HEK293 (cell line): ENCODE results near the gene EPHA2.

Source experiments
- CTCF ChIA-PET: fragments of 350-600 bp; formaldehyde crosslinking; extraction: SDS; loops from one replicate; lab custom pipeline; 2021; ENCODE audit warnings: antibody characterized with exemption; lab: Yijun Ruan, JAX
- POLR2A ChIA-PET: fragments of 300-600 bp; formaldehyde crosslinking; extraction: SDS; loops from one replicate; lab custom pipeline; 2020; ENCODE audit warnings: antibody characterized with exemption, inconsistent platforms; lab: Yijun Ruan, JAX
- H3K27ac ChIP-seq: fragments of 200-500 bp; sonication (Bioruptor generic); 2 replicates; pipeline ENCODE4 v1.5.1; 2014; ENCODE audit warnings: low read depth, low read length, control low read depth, inconsistent platforms; ENCODE audit errors: extremely low read depth
- H3K36me3 ChIP-seq, 2 experiments: fragments of 200-500 bp in 1 of 2; sonication (Bioruptor generic) in 1 of 2; 1 replicate in 1 of 2; 2 replicates in 1 of 2; pipeline ENCODE4 v1.5.1; 2014 to 2017; ENCODE audit warnings: inconsistent platforms in 2 of 2, low read length in 2 of 2; ENCODE audit not compliant: control insufficient read depth in 2 of 2, insufficient read depth in 1 of 2
- H3K4me1 ChIP-seq: fragments of 200-500 bp; sonication (Bioruptor generic); 2 replicates; pipeline ENCODE4 v1.5.1; 2014; ENCODE audit warnings: mild to moderate bottlenecking, low read length, inconsistent platforms; ENCODE audit not compliant: control insufficient read depth, insufficient read depth
- H3K4me3 ChIP-seq: 2 replicates; pipeline ENCODE4 v1.5.1; 2011; ENCODE audit warnings: low read depth, mild to moderate bottlenecking, control low read depth, low read length, moderate library complexity
- H3K9me3 ChIP-seq: fragments of 200-500 bp; sonication (Bioruptor generic); 2 replicates; pipeline ENCODE4 v1.5.1; 2014; ENCODE audit warnings: low read depth, low read length, inconsistent platforms; ENCODE audit not compliant: control insufficient read depth, insufficient read depth
- GLI2 ChIP-seq: fragments of 450-650 bp; formaldehyde crosslinking; IDR thresholded peaks from 2 replicates; pipeline ENCODE4; 2017; ENCODE audit warnings: missing biosample characterization, missing genetic modification characterization, low read depth, borderline replicate concordance
- HIC1 ChIP-seq: fragments of 450-650 bp; formaldehyde crosslinking; IDR thresholded peaks from 2 replicates; pipeline ENCODE4 v1.5.1; 2016; ENCODE audit warnings: missing biosample characterization, missing genetic modification characterization
- HOXA7 ChIP-seq: sonication (generic); formaldehyde crosslinking; IDR thresholded peaks from 2 replicates; pipeline ENCODE4 v1.8.1; 2022; ENCODE audit warnings: missing genetic modification reagents, borderline replicate concordance
- OSR2 ChIP-seq: fragments of 450-650 bp; formaldehyde crosslinking; IDR thresholded peaks from 2 replicates; pipeline ENCODE4 v1.5.1; 2016; ENCODE audit warnings: missing biosample characterization, missing genetic modification characterization
- SP7 ChIP-seq: fragments of 450-650 bp; formaldehyde crosslinking; IDR thresholded peaks from 2 replicates; pipeline ENCODE4 v1.5.1; 2016; ENCODE audit warnings: missing biosample characterization, missing genetic modification characterization
- YY1 ChIP-seq: fragments of 450-650 bp; formaldehyde crosslinking; IDR thresholded peaks from 2 replicates; pipeline ENCODE4 v1.5.1; 2018; ENCODE audit warnings: missing biosample characterization, missing genetic modification characterization
- ZIC2 ChIP-seq: fragments of 450-650 bp; formaldehyde crosslinking; IDR thresholded peaks from 2 replicates; pipeline ENCODE4 v1.5.1; 2016; ENCODE audit warnings: missing biosample characterization, missing genetic modification characterization
- ZNF146 ChIP-seq: fragments of 450-650 bp; formaldehyde crosslinking; IDR thresholded peaks from 2 replicates; pipeline ENCODE4 v1.5.1; 2016; ENCODE audit warnings: missing biosample characterization, missing genetic modification characterization
- ZNF157 ChIP-seq: fragments of 450-650 bp; formaldehyde crosslinking; IDR thresholded peaks from 2 replicates; pipeline ENCODE4 v1.5.1; 2016; ENCODE audit warnings: missing biosample characterization, missing genetic modification characterization
- ZNF184 ChIP-seq: fragments of 450-650 bp; IDR thresholded peaks from 2 replicates; pipeline ENCODE4 v1.5.1; 2018; ENCODE audit warnings: missing biosample characterization, mild to moderate bottlenecking, missing genetic modification characterization
- ZNF292 ChIP-seq: fragments of 450-650 bp; formaldehyde crosslinking; IDR thresholded peaks from 2 replicates; pipeline ENCODE4 v1.5.1; 2016; ENCODE audit warnings: low read depth, missing biosample characterization, missing genetic modification characterization, borderline replicate concordance
- ZNF394 ChIP-seq: fragments of 450-650 bp; formaldehyde crosslinking; IDR thresholded peaks from 2 replicates; pipeline ENCODE4 v1.5.1; 2016; ENCODE audit warnings: missing biosample characterization, missing genetic modification characterization, mild to moderate bottlenecking, moderate library complexity, borderline replicate concordance
- ZNF544 ChIP-seq: fragments of 450-650 bp; formaldehyde crosslinking; IDR thresholded peaks from 2 replicates; pipeline ENCODE4 v1.5.0; 2017; ENCODE audit warnings: missing biosample characterization, missing genetic modification characterization
- ZNF560 ChIP-seq: fragments of 450-650 bp; formaldehyde crosslinking; IDR thresholded peaks from 2 replicates; pipeline ENCODE4 v1.5.1; 2017; ENCODE audit warnings: missing biosample characterization, missing genetic modification characterization, borderline replicate concordance
- ZNF585B ChIP-seq: fragments of 450-650 bp; formaldehyde crosslinking; IDR thresholded peaks from 2 replicates; pipeline ENCODE4 v1.5.1; 2016; ENCODE audit warnings: missing biosample characterization, missing genetic modification characterization
- ZNF600 ChIP-seq: fragments of 450-650 bp; formaldehyde crosslinking; IDR thresholded peaks from 2 replicates; pipeline ENCODE4 v1.5.1; 2016; ENCODE audit warnings: missing biosample characterization, missing genetic modification characterization
- ZNF701 ChIP-seq: fragments of 450-650 bp; formaldehyde crosslinking; IDR thresholded peaks from 2 replicates; pipeline ENCODE4 v1.5.1; 2016; ENCODE audit warnings: missing biosample characterization, missing genetic modification characterization
- ZSCAN23 ChIP-seq: fragments of 450-650 bp; formaldehyde crosslinking; IDR thresholded peaks from 2 replicates; pipeline ENCODE4 v1.5.1; 2016; ENCODE audit warnings: missing biosample characterization, missing genetic modification characterization
- TF ChIP-seq, protein P1 (sequence below): fragments of 450-650 bp; formaldehyde crosslinking; IDR thresholded peaks from 2 replicates; pipeline ENCODE4 v1.5.1; 2016; ENCODE audit warnings: missing biosample characterization, missing genetic modification characterization
- TF ChIP-seq, protein P2 (sequence below): fragments of 450-650 bp; IDR thresholded peaks from 2 replicates; pipeline ENCODE4 v1.5.1; 2018; ENCODE audit warnings: missing biosample characterization, mild to moderate bottlenecking, missing genetic modification characterization

Gene EPHA2

DNA sequence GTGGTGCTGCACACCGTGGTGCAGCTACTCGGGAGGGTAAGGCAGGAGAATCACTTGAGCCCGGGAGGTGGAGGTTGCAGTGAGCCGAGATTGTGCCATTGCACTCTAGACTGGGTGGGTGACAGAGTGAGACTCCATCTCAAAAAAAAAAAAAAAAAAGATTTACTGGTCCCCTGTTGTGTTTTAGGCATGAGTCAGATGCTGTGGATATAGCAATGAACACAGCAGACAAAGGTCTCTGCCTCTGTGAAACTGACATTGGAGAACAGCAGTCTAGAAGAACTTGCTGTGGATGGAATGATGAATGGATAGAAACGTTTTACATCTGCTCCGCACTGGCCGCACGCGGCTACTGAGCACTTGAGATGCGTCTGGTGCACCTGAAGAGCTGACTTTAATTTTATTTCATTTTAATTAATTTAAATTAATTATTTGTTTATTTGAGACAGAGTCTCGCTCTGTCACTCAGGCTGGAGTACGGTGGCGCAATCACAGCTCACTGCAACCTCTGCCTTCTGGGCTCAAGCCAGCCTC, 24.5 kb upstream of the EPHA2 start:
- Histone ChIP-seq H3K4me1 (peaks cover 10% of the 10 kb centered on the region), H3K4me3 (no peak overlapping the region), H3K27ac (no peak overlapping the region), H3K36me3 (no peaks in the 10 kb centered on the region), H3K9me3 (no peaks in the 10 kb centered on the region)
- POLR2A ChIA-PET, result interaction anchor here (1.1 to 2.0 kb wide), 2 partner anchors 26 to 58 kb away, joined by 3 to 10 read pairs; no protein-coding TSS in a partner anchor
- TF ChIP-seq ZNF157, result peak; percentile 58; the same call in 1 of the 2 replicates
- 0 out of 2 replicates have a peak, but pooled peaks have one; percentile 9 for TF ChIP-seq HIC1 (tag by site-specific recombination)
- TF ChIP-seq, protein P1, sequence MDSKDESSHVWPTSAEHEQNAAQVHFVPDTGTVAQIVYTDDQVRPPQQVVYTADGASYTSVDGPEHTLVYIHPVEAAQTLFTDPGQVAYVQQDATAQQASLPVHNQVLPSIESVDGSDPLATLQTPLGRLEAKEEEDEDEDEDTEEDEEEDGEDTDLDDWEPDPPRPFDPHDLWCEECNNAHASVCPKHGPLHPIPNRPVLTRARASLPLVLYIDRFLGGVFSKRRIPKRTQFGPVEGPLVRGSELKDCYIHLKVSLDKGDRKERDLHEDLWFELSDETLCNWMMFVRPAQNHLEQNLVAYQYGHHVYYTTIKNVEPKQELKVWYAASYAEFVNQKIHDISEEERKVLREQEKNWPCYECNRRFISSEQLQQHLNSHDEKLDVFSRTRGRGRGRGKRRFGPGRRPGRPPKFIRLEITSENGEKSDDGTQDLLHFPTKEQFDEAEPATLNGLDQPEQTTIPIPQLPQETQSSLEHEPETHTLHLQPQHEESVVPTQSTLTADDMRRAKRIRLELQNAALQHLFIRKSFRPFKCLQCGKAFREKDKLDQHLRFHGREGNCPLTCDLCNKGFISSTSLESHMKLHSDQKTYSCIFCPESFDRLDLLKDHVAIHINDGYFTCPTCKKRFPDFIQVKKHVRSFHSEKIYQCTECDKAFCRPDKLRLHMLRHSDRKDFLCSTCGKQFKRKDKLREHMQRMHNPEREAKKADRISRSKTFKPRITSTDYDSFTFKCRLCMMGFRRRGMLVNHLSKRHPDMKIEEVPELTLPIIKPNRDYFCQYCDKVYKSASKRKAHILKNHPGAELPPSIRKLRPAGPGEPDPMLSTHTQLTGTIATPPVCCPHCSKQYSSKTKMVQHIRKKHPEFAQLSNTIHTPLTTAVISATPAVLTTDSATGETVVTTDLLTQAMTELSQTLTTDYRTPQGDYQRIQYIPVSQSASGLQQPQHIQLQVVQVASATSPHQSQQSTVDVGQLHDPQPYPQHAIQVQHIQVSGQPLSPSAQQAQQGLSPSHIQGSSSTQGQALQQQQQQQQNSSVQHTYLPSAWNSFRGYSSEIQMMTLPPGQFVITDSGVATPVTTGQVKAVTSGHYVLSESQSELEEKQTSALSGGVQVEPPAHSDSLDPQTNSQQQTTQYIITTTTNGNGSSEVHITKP (tag by site-specific recombination), result peak; percentile 43
- TF ChIP-seq ZNF560 (tag by site-specific recombination), result no peak
- TF ChIP-seq ZSCAN23, result no peak
- TF ChIP-seq ZIC2, result peak; percentile 38; the same call in 1 of the 2 replicates
- CTCF ChIA-PET, result interaction anchor here (15.1 kb wide), 1 partner anchor 99 kb away, joined by 427 read pairs; no protein-coding TSS in a partner anchor

DNA sequence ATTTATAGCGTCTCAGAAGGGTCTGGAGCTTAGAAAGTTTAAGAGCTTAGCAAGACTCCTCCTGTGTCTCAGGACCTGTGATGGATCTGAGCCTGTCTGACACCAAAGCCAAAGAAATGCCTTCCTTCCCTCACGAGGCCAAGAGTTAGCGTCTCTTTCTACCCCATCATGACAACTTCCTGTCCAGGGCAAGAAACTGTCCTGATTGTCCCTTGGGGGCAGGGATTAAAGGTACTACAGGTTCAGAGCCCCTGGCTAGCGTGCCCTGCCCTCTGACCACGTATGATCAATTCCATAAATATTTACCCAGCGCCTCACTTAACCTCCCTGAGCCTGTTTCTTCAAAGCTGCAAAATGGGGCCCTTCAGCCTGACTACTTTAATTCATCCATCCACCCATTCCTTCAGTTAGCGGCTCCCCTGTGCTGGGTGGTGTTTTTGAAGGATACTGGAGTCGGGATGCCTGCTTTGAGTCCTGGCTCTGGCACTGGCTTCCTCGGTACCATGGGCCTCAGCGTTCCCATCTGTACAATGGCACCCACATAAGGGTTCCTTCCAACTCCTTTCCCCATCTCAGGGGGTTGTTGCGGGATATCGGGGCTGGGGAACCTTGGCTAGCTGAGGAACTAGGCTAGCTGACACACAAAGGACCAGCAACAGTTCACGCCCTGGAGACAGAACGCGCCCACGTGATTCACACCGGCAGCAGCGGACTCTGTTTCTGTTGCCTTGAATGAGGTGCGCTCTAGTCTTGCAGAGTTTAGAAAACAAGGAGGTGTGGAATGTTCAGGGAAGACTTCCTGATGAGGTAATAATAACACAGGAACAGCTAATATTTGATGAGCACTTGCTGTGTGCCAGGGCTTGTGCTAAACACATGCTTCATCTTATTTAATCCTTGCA, 23.0 kb upstream of the EPHA2 start:
- peaks cover 10% of the 10 kb centered on the region for H3K4me1 ChIP-seq
- H3K27ac ChIP-seq, result no peak overlapping the region
- no peaks in the 10 kb centered on the region for H3K36me3 ChIP-seq
- no peak overlapping the region for H3K4me3 ChIP-seq
- ChIA-PET CTCF (interaction anchor here (0.7 to 1.7 kb wide), 5 partner anchors 96 to 140 kb away, joined by 3 to 6 read pairs (median 4); no protein-coding TSS in a partner anchor), POLR2A (interaction anchor here (1.0 kb wide), 1 partner anchor 12 kb away, joined by 3 read pairs; no protein-coding TSS in a partner anchor)
- TF ChIP-seq ZNF600 (tag by site-specific recombination) (0 out of 2 replicates have a peak, but pooled peaks have one; percentile 22), GLI2 (no peak)
- H3K9me3 ChIP-seq, result no peaks in the 10 kb centered on the region

GRCh38 chr1:16177306-16177705, 21.4 kb upstream of the EPHA2 start:
- POLR2A ChIA-PET, result no interaction called here
- H3K36me3 ChIP-seq, result no peaks in the 10 kb centered on the region
- H3K4me1 ChIP-seq, result peaks cover 10% of the 10 kb centered on the region
- CTCF ChIA-PET, result no interaction called here
- no peaks in the 10 kb centered on the region for H3K9me3 ChIP-seq
- H3K4me3 ChIP-seq, result no peak overlapping the region
- H3K27ac ChIP-seq, result no peak overlapping the region
- TF ChIP-seq ZNF701 (no peak), OSR2 (tag by site-specific recombination) (no peak), ZNF184 (tag by site-specific recombination) (no peak), ZNF146 (tag by site-specific recombination) (no peak), ZNF544 (tag by site-specific recombination) (no peak), ZNF394 (tag by site-specific recombination) (no peak), YY1 (no peak), HIC1 (tag by site-specific recombination) (no peak), ZNF292 (tag by site-specific recombination) (no peak), HOXA7 (CRISPR knock-in tag) (no peak), SP7 (tag by site-specific recombination) (no peak), ZNF585B (no peak)
- TF ChIP-seq, protein P2, sequence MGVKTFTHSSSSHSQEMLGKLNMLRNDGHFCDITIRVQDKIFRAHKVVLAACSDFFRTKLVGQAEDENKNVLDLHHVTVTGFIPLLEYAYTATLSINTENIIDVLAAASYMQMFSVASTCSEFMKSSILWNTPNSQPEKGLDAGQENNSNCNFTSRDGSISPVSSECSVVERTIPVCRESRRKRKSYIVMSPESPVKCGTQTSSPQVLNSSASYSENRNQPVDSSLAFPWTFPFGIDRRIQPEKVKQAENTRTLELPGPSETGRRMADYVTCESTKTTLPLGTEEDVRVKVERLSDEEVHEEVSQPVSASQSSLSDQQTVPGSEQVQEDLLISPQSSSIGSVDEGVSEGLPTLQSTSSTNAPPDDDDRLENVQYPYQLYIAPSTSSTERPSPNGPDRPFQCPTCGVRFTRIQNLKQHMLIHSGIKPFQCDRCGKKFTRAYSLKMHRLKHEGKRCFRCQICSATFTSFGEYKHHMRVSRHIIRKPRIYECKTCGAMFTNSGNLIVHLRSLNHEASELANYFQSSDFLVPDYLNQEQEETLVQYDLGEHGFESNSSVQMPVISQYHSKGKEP (tag by site-specific recombination), result no peak
